Motor neuron (in vitro differentiated cells): ENCODE measurements around the gene PIEZO1. TPM values are rescaled to one million over a fixed set of nuclear protein-coding genes. Genes with fewer than 3 reads are reported as not detected.
A peak's percentile ranks its signal among the peaks of the same experiment; 100 is the strongest.

ENCODE experiments used
- ATAC-seq, 8 experiments: fragments of 200-7000 bp; cut with Tn5 transposase; replicated peaks in 6 of 8; 2 replicates each; pipeline ENCODE4 v1.8.0; 2021; ENCODE audit warnings: mild to moderate bottlenecking in 8 of 8, moderate library complexity in 8 of 8
- H3K27ac ChIP-seq, 2 donors: fragments of 250-450 bp; sonication (Bioruptor Pico); 2 replicates each; pipeline ENCODE4 v1.9.0; 2021; ENCODE audit warnings: antibody characterized with exemption in 2 of 2, mild to moderate bottlenecking in 2 of 2, moderate library complexity in 1 of 2
- H3K4me1 ChIP-seq, 2 donors: fragments of 250-450 bp; sonication (Bioruptor Pico); replicated peaks in 1 of 2; 2 replicates each; pipeline ENCODE4 v1.6.1; 2021; ENCODE audit warnings: antibody characterized with exemption in 2 of 2, mild to moderate bottlenecking in 2 of 2, moderate library complexity in 1 of 2
- H3K4me3 ChIP-seq, 5 donors: fragments of 250-450 bp; sonication (Bioruptor Pico); 2 replicates each; pipeline ENCODE4 v1.9.0; 2021; ENCODE audit warnings: antibody characterized with exemption in 5 of 5, mild to moderate bottlenecking in 5 of 5, moderate library complexity in 4 of 5
- WGBS, 10 experiments: fragments of 450-650 bp; shearing (Covaris generic); methylation state at CpG; one replicate each; pipeline ENCODE4 v1.0.0; 2022; 5-methylcytosine and 5-hydroxymethylcytosine counted together
- in situ Hi-C, 9 experiments: fragments of 400-800 bp; cut with MboI; loops; one replicate each; pipeline ENCODE4 v1.15.0; 2021; ENCODE audit warnings: low sequenced_read_pairs in 9 of 9, low pct_unique_long_range_greater_than_20kb in 2 of 9; ENCODE audit not compliant: unreplicated experiment in 9 of 9
- total RNA-seq, 8 experiments: library from RNA; unstranded; fragments of 300-600 nt; gene quantifications; 2 replicates each; pipeline versions ENCODE4 v1.2.3 to v1.2.4, GENCODE V29; 2022

Gene PIEZO1
- total RNA-seq, 8 experiments from 2014 or later = 2.2 to 163 (median 22.9) TPM

DNA sequence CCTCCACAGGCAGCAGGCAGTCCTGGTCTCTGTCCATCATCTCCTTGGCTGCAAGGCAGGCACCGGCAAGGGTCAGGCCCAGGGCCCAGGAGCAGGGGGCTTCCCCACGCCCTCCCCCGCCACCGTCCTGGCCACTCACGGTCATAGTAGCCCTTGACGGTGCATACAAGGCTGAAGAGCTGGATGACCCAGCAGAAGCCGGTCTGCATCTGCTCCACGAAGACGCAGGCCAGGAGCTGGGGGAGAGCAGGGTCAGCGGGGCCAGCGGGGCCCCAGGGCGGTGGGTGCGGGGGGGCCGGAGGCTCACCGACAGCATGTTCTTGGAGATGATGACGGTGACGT is 58.6 kb downstream of the PIEZO1 start:
- no peak for ATAC-seq
- Histone ChIP-seq H3K4me3 (no peak overlapping the region), H3K27ac (no peak overlapping the region), H3K4me1 (peaks cover 7 to 12% of the 10 kb centered on the region in 2 donors)
- 100% methylated on average over 1 of the region's 17 CpGs; no CpG with 5 or more reads in 9 of the 10 experiments for WGBS, 10 experiments
- in situ Hi-C loops = loop anchor here in 2 of 9 experiments (25.0 kb wide), 2 partner anchors 436 to 486 kb away; partner anchors contain the start of genes CDH15 (in 1 of the 2), SLC22A31 (in 1 of the 2) and ZNF778 (in 1 of the 2)

DNA sequence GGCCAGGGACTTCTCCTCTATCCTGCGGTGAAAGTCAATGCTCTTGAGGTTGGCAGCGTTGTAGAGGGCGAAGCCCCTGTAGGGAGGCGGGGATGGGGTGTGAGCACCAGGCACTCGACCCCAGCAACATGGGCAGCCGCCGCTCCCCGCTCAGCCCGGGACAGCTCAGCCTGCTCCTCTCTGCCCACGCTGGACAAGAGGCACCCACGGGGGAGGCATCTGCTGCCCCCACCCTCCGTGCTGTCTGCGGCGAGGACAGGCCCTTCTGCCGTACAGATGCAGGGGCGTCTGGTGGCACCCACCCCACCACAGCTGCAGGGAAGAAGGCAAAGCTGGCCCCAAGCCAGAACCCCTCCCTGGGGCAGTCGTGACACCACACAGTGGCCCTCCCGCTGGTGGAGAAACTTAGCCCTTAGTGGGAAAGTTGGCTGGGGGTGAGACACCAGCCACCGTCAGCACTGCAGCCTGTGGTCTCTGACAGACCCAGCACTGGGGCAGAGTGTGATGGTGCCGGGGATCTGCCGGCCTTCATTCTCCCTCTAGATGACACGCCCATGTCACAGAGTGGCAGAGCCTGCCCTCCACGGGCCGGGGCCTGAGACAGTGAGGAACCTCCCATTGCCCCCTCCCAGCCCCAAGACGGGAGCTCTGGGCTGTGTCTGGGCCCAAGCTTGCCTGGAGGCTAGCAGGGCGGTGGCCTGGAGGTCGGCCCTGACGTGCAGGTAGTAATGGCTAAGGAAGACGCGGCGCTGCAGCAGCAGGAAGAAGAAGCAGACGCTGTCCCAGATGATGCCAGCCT is 59.2 kb downstream of the PIEZO1 start:
- WGBS, 10 experiments = 67 to 90% (median 74%) methylated on average over 2 to 3 of the region's 32 CpGs; no CpG with 5 or more reads in 7 of the 10 experiments
- no peak for ATAC-seq
- no peak overlapping the region for H3K4me3 ChIP-seq
- in situ Hi-C loops = loop anchor here in 2 of 9 experiments (25.0 kb wide), 2 partner anchors 436 to 486 kb away; partner anchors contain the start of genes CDH15 (in 1 of the 2), SLC22A31 (in 1 of the 2) and ZNF778 (in 1 of the 2)
- H3K27ac ChIP-seq = no peak overlapping the region
- H3K4me1 ChIP-seq = peaks cover 7 to 10% of the 10 kb centered on the region in 2 donors

DNA sequence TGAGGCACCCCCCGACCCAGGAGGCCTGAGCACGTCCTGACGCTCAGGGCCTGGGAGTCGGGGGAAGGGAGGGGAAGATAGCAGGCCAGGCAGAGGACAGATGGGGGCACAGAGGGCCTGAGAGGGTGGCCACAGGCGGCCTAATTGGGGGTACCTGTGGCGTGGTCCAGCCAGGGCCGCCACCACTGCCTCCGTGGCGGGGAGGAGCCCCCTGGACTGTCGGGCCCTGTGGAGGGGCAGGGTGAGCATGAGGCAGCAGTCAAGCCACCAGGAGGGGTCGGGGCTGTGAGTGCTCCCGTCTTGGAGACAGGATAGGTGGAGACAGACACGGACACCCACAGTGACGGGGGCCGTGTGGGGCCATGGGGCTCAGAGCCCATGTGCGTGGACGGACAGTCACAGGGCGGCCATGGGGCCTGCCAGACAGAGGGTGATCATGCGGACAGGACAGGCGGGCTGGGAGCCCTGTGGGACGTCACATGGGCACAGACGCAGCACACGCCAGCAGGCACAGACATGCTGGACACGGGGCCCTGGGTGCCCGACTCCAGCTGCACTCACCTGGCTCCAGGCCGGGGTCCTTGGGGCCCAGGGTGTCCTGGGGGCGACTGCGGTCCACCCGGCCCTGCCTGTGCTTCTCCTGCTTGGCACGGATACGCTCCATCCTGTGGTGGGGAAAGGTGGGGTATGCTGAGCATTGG is 60.0 kb downstream of the PIEZO1 start:
- 93 to 100% methylated on average over 2 to 3 of the region's 31 CpGs; no CpG with 5 or more reads in 8 of the 10 experiments for whole genome bisulfite sequencing, 10 experiments
- in situ Hi-C loops = loop anchor here in 2 of 9 experiments (25.0 kb wide), 2 partner anchors 437 to 487 kb away; partner anchors contain the start of genes CDH15 (in 1 of the 2), SLC22A31 (in 1 of the 2) and ZNF778 (in 1 of the 2)
- peak in 1 of 8 experiments; percentile 2 for ATAC-seq

DNA sequence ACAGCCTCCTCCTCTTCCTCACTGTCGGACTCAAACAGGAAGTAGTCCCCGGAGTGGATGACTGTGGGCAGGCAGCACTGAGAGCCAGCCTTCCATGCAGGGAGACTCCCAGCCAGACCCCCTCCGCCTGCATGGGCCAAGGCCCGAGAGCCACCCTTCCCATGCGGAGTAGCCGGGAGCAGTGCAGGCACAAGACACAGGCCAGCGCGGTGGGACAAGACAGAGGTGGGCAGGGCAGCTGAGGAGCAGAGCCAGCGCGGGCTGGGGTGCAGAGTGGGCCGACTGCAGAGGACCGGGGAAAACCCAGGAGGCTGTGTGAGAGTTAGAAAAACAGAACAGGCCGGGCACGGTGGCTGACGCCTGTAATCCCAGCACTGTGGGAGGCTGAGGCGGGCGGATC is 61.1 kb downstream of the PIEZO1 start:
- no peak overlapping the region for H3K4me3 ChIP-seq
- in situ Hi-C loops = no loop called here
- no peak overlapping the region for H3K27ac ChIP-seq
- H3K4me1 ChIP-seq = peaks cover 5 to 7% of the 10 kb centered on the region in 2 donors
- ATAC-seq = no peak
- 70 to 100% (median 88%) methylated on average over 1 to 5 of the region's 17 CpGs; no CpG with 5 or more reads in 5 of the 10 experiments for WGBS, 10 experiments

More for the DNA sequence above, 60.0 kb downstream of the PIEZO1 start:
- Histone ChIP-seq H3K27ac (no peak overlapping the region), H3K4me3 (no peak overlapping the region), H3K4me1 (peaks cover 5 to 7% of the 10 kb centered on the region in 2 donors)

DNA sequence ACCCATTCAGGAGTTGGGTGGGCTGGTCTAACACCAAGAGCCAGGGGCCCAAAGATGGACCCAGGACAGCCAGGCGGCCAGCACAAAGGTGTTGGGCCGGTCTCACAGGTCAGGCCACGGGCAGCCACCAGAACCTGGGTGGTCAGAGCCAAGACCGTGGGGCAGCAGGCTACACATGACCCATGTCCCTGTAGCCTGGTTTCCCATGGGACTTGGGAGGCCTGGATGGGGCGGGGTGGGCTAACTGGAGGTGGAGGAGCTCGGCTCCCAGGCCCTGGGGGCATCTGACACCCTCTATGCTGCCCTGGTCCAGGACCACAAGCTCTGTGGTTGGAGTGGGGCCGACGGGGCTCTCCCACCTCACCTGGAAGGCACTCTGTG is 61.5 kb downstream of the PIEZO1 start:
- H3K27ac ChIP-seq = no peak overlapping the region
- peaks cover 5 to 7% of the 10 kb centered on the region in 2 donors for H3K4me1 ChIP-seq
- H3K4me3 ChIP-seq = no peak overlapping the region
- in situ Hi-C loops = no loop called here
- no peak for ATAC-seq
- 92 to 100% (median 100%) methylated on average over 2 of the region's 8 CpGs; no CpG with 5 or more reads in 7 of the 10 experiments for whole genome bisulfite sequencing, 10 experiments

DNA sequence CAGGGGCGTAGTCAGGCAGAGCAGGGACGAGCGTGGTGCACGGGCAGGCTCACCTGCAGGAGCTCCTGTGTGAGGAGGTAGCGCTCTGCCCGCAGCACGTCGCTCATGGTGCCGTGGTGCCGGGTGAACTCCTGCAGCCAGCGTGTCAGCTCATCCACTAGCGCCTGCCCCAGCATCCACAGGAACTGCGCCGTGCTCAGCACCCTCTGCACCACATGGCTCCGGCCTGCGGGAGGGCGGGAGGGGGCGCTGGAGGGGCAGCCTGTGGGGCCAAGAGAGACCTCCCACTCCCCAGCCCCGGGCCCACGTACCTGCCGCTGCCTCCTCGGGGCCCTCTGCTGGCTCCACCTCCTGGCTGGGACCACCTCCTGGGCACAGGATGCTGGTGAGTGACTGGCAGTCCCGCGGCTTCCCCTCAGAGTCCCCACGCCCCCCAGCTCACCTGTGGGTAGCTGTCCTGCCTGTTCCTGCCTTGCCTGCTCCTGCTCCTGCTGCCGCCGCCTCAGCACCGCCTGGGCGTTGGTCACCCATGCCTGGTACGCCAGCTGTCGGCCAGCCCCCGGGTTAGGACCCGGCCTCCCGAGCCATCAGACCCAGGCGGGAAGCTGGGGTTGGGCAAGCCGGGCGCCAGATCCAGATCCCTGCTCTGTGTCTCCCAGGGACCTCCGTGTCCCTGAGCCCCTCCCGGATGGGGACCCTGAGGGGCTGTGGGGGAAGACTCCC is 62.1 kb downstream of the PIEZO1 start:
- WGBS, 10 experiments = 93 to 100% (median 100%) methylated on average over 2 to 6 of the region's 39 CpGs; no CpG with 5 or more reads in 5 of the 10 experiments
- Histone ChIP-seq H3K4me1 (peaks cover 4 to 5% of the 10 kb centered on the region in 2 donors), H3K4me3 (no peak overlapping the region), H3K27ac (no peak overlapping the region)
- in situ Hi-C loops = no loop called here
- no peak for ATAC-seq

DNA sequence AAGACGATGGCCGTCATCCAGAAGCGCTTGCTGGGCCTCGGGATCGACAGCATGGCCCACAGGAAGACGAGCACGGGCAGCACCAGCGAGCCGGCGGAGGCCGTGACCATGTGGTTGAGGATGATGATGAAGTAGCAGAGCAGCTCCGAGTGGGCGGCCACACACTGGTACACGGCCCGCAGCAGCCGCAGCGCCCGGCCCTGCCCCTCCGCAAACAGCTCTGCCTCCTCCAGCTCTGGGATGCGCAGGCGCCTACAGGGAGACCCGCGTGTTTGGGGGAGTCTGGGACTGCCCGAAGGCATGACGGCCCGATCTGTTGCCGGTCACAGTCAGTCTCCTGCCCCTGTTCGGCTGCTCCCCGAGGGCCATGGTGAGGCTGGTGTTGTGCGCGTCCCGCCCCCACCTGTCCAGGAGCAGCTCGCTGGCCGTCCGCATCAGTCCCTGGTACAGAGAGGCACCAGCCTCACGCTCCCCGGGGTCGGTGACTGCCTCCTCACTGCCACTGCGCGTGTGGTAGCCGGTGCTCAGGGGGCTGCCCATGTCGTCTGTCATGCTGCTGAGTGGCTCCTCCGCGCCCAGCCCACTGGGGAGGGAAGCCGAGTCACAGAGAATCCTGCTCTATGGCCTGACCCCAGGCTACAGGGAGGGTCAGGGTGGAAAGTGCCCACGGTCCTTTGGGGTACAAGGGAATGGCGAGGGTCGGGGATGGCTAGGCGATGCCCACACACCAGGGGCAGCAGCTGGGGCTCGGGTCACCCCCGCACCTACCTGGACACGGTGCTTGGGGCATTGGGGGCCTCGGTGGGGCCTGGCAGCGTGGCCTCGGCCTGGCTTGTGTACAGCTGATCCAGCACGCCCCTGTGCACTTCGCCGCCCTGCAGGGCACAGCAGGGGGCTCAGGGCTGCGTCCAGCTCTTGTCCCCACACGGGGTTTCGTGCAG is 62.9 kb downstream of the PIEZO1 start:
- WGBS, 10 experiments = 87 to 98% (median 93%) methylated on average over 10 to 17 of the region's 61 CpGs; no CpG with 5 or more reads in 7 of the 10 experiments

DNA sequence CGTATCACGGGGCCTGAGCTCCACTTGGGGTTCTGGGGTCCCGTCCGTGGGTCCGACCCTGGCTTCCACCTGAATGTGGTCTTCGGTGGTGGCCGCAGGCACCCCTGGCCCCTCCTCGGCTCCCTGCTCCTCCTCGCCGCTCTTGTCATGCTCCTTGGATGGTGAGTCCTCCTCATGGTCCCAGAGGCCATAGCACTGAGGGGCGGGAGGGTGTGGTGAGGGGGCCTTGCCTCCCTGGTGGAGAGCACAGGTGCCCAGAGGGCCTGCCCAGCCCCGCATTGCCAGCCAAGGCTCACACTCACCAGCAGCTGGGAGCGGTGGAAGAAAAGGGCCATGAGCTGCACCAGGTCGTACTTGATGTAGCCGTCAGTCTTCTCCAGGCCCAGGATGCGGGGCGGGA is 63.8 kb downstream of the PIEZO1 start:
- no peak for ATAC-seq

More for the DNA sequence above, 62.9 kb downstream of the PIEZO1 start:
- in situ Hi-C loops = no loop called here
- ATAC-seq = peak in 3 of 8 experiments; percentile 2 to 4 (median 3)
- Histone ChIP-seq H3K4me3 (no peak overlapping the region), H3K27ac (no peak overlapping the region), H3K4me1 (no peaks in the 10 kb centered on the region)

DNA sequence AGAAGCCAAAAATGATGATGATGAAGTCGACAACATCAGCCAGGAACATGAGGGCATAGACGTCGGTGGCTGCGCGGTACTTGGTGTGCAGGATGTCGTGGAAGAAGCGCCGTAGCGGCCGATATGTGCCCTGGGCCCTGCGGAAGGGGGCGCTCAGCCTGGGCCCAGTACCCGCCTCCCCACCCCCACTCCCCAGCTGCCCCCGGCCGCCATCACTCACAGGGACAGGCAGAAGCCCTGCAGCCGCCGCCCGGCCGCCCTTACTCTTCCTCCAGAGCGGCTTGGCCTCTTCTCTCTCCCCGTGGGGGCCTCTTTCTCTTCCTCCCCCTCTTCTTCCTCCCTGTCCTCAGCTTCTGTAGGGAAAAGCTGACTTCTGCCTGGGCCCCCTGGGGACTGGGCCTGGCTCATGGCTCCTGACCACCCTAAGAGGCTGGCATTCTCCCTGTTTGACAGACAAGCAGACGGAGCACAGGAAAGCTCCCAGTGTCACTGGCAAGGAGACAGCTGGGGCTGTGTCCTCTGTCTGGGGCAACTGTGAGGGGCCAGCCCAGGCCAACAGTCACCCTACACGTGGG is 64.5 kb downstream of the PIEZO1 start:
- ATAC-seq = no peak
- H3K4me1 ChIP-seq = no peaks in the 10 kb centered on the region
- no peak overlapping the region for H3K4me3 ChIP-seq
- no CpG with 5 or more reads among the region's 23 CpGs for WGBS, 10 experiments
- no peak overlapping the region for H3K27ac ChIP-seq
- in situ Hi-C loops = no loop called here

More for the DNA sequence above, 63.8 kb downstream of the PIEZO1 start:
- WGBS, 10 experiments = 100% methylated on average over 1 to 2 of the region's 17 CpGs; no CpG with 5 or more reads in 8 of the 10 experiments
- H3K4me1 ChIP-seq = no peaks in the 10 kb centered on the region
- H3K4me3 ChIP-seq = no peak overlapping the region
- in situ Hi-C loops = no loop called here
- no peak overlapping the region for H3K27ac ChIP-seq

DNA sequence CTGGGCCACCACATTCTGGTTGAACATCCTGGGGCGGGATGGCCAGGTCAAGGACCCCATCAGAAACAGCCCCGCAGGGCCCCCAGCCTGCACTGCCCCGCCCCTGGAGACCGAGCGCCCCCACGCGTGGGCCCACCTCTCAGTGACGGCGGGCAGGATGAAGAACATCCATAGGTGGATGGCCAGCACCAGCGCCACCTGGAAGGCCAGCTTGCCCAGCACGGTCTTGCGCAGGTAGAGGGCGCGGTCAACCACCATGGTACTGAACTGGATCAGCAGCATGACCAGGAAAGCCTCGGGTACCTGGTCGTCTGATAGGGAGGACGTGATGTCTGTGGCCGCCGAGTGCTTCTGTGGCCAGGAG is 65.1 kb downstream of the PIEZO1 start:
- no peaks in the 10 kb centered on the region for H3K4me1 ChIP-seq
- H3K4me3 ChIP-seq = no peak overlapping the region
- H3K27ac ChIP-seq = no peak overlapping the region
- no peak for ATAC-seq
- 87 to 90% methylated on average over 2 to 3 of the region's 19 CpGs; no CpG with 5 or more reads in 8 of the 10 experiments for WGBS, 10 experiments
- in situ Hi-C loops = no loop called here

DNA sequence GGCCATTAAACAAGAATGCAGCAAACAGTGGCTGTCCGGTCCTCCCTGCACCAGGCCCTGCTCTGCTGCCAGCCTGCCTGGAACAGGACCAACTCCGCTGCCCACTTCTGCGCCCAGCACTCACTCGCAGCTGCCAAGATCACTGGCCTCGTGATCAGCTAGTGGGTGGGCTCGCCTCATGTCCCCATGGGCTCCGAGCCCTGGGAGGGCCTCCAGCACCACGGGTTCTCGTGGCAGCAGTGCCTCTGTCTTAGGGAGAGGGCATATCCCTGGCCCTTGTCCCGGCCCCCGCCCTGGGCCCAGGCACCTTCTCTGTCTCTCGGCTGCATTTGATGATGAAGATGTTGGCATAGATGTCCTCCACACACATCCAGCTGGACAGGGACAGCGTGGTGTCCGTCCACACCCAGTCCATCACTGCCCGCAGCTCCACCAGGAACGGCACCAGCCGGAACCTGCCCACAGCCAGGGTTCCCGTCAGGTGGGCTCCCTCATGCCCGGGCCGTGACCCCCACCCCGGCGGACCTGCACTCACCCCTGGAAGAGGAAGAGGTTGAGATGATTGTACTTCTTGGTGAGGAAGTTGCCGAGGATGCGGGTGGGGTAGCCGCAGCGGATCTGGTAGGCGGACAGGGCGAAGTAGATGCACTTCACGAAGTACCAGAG is 65.6 kb downstream of the PIEZO1 start:
- Histone ChIP-seq H3K4me3 (no peak overlapping the region), H3K4me1 (no peaks in the 10 kb centered on the region), H3K27ac (no peak overlapping the region)
- 93 to 100% (median 97%) methylated on average over 1 to 7 of the region's 29 CpGs; no CpG with 5 or more reads in 7 of the 10 experiments for WGBS, 10 experiments
- in situ Hi-C loops = no loop called here
- ATAC-seq = no peak
